Immature natural killer cell (primary cell): ENCODE results near the gene GMFB. TPM values are rescaled to one million over a fixed set of nuclear protein-coding genes. Genes with fewer than 3 reads are reported as not detected.

ENCODE experiments used
- DNase-seq, 3 donors: peaks; one replicate each; pipeline ENCODE4 v3.0.0; 2022; ENCODE audit warnings: mixed read lengths in 1 of 3
- H3K27ac Mint-ChIP-seq, 6 donors: one replicate each; pipeline ENCODE4 v1.8.0; 2020; ENCODE audit warnings: mixed read lengths in 6 of 6, mild to moderate bottlenecking in 5 of 6, inconsistent platforms in 4 of 6, moderate library complexity in 3 of 6
- H3K27me3 Mint-ChIP-seq, 3 donors: one replicate each; pipeline ENCODE4 v1.8.0; 2020 to 2021; ENCODE audit warnings: low read depth in 3 of 3, mild to moderate bottlenecking in 3 of 3, mixed read lengths in 3 of 3, moderate library complexity in 3 of 3, inconsistent platforms in 1 of 3
- H3K36me3 Mint-ChIP-seq, 3 donors: one replicate each; pipeline ENCODE4 v1.8.0; 2020; ENCODE audit warnings: mixed read lengths in 3 of 3, inconsistent platforms in 2 of 3, mild to moderate bottlenecking in 2 of 3
- H3K4me1 Mint-ChIP-seq, 2 donors: one replicate each; pipeline ENCODE4 v1.8.0; 2020; ENCODE audit warnings: inconsistent platforms in 2 of 2, mild to moderate bottlenecking in 2 of 2, mixed read lengths in 2 of 2, moderate library complexity in 1 of 2
- H3K4me3 Mint-ChIP-seq, 5 donors: one replicate each; pipeline ENCODE4 v1.8.0; 2020; ENCODE audit warnings: mild to moderate bottlenecking in 5 of 5, mixed read lengths in 5 of 5, inconsistent platforms in 3 of 5, moderate library complexity in 3 of 5
- H3K9me3 Mint-ChIP-seq, 6 donors: one replicate each; pipeline ENCODE4 v1.8.0; 2020; ENCODE audit warnings: mild to moderate bottlenecking in 6 of 6, mixed read lengths in 6 of 6, inconsistent platforms in 4 of 6, moderate library complexity in 3 of 6
- polyA plus RNA-seq, 3 donors: library from polyadenylated mRNA; unstranded; fragments of 300-500 nt; fragmentation: Illumina TruSeq; gene quantifications; one replicate each; pipeline ENCODE4 v1.2.3, GENCODE V29; 2021

Gene GMFB
- polyA plus RNA-seq, 3 donors from 2014 or later, result 17.9 to 29.1 (median 28.0) TPM

DNA sequence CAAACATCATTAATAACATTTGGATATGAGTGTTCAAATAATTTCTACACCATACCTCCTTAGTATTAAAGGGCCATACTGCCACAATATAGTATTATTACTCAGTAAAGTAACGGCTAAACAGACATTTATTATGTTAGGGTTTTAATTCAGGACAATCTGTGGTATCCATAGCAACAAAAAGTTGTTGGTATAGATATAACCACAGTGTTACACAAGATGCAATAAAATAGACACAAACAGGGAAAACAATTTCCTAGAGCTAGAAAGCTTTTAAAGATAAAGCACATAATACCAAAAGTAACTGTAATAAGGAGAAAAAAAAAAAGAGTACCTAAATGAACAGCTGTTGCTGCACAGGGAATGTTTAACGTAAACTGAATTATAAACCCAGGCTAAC is 63.7 kb downstream of the GMFB start:
- H3K4me3 Mint-ChIP-seq, result no peak overlapping the region
- no peak overlapping the region for H3K27ac Mint-ChIP-seq

More for the DNA sequence above, 63.7 kb downstream of the GMFB start:
- Mint-ChIP-seq H3K4me1 (peaks cover 0 to 3% of the 10 kb centered on the region in 2 donors), H3K36me3 (peaks cover 2 to 29% (median 19%) of the 10 kb centered on the region in 3 donors), H3K27me3 (peaks cover 0 to 2% (median 0%) of the 10 kb centered on the region in 3 donors), H3K9me3 (no peaks in the 10 kb centered on the region)
- DNase-seq, result no peak

Other genes with a start within 250 kb of the GMFB start
- 1 to 10 TPM; 2.7 to 6.4 (median 6.4) TPM for gene CDKN3, start 92.0 kb downstream of the GMFB start, polyA plus RNA-seq
- gene CNIH1, start 47.6 kb downstream of the GMFB start, polyA plus RNA-seq, result 100 to 1,000 TPM in 1 of 3 donors, 10 to 100 TPM in 2; 59.7 to 101 (median 61.8) TPM
- gene CGRRF1, start 20.9 kb upstream of the GMFB start, polyA plus RNA-seq, result 10 to 100 TPM; 22.4 to 36.0 (median 27.5) TPM
- gene SAMD4A, start 78.1 kb upstream of the GMFB start, polyA plus RNA-seq, result not detected